Panc1 (cell line): ENCODE results near the gene DNAJB13.

Experiments used
- SIN3A ChIP-seq: IDR thresholded peaks from 2 replicates; pipeline ENCODE4 v1.6.1; 2012; ENCODE audit warnings: low read depth, mild to moderate bottlenecking, low read length, moderate library complexity, borderline replicate concordance; ENCODE audit not compliant: insufficient read depth
- TCF7L2 ChIP-seq: IDR thresholded peaks from 2 replicates; pipeline ENCODE4 v1.6.1; 2011; ENCODE audit warnings: mild to moderate bottlenecking, low read depth, low read length, inconsistent platforms
- TF ChIP-seq, protein P1 (sequence below): fragments of 450-650 bp; IDR thresholded peaks from 2 replicates; pipeline ENCODE4 v1.5.1; 2017; ENCODE audit warnings: mild to moderate bottlenecking
- TF ChIP-seq, protein P2 (sequence below), 2 experiments: IDR thresholded peaks; 2 replicates each; pipeline ENCODE4 v1.6.1; 2011 to 2012; ENCODE audit warnings: low read depth in 2 of 2, control low read depth in 1 of 2, low read length in 1 of 2, mild to moderate bottlenecking in 1 of 2, moderate library complexity in 1 of 2; ENCODE audit not compliant: insufficient read depth in 1 of 2

DNA sequence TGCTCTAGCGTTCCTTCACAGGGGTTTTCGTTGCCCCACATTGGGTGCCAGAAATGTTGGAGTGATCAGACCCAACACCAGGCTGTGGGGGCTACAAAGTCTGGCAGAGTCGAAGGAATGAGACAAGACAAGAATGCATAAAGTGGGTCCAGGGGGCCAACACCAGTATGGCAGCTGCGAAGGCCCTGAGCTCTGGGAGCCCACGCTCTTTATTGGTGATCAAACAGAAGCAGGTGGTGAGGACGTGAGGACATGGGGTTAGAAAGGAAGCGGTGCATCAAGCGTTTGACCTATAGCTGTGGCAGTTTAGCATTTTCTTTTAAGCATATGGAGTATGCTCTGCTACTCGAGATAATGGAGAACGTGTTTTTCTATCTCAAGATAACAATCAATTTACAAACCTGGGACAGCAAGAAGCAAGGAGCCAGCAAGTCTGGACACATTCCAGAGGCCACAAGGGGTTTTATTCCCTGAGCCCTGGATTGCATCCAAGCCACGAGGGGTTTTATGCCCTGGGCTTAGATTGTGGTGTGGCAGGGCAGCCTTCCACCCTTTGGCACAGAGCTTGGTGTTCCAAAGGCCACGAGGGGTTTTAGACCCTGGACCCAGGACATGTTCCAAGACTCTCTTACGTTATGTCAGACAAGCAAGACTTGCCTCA lies 3.9 kb upstream of the DNAJB13 start:
- TF ChIP-seq SIN3A (no peak), TCF7L2 (no peak)
- TF ChIP-seq, protein P1, sequence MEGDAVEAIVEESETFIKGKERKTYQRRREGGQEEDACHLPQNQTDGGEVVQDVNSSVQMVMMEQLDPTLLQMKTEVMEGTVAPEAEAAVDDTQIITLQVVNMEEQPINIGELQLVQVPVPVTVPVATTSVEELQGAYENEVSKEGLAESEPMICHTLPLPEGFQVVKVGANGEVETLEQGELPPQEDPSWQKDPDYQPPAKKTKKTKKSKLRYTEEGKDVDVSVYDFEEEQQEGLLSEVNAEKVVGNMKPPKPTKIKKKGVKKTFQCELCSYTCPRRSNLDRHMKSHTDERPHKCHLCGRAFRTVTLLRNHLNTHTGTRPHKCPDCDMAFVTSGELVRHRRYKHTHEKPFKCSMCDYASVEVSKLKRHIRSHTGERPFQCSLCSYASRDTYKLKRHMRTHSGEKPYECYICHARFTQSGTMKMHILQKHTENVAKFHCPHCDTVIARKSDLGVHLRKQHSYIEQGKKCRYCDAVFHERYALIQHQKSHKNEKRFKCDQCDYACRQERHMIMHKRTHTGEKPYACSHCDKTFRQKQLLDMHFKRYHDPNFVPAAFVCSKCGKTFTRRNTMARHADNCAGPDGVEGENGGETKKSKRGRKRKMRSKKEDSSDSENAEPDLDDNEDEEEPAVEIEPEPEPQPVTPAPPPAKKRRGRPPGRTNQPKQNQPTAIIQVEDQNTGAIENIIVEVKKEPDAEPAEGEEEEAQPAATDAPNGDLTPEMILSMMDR, result no peak
- TF ChIP-seq, protein P2, sequence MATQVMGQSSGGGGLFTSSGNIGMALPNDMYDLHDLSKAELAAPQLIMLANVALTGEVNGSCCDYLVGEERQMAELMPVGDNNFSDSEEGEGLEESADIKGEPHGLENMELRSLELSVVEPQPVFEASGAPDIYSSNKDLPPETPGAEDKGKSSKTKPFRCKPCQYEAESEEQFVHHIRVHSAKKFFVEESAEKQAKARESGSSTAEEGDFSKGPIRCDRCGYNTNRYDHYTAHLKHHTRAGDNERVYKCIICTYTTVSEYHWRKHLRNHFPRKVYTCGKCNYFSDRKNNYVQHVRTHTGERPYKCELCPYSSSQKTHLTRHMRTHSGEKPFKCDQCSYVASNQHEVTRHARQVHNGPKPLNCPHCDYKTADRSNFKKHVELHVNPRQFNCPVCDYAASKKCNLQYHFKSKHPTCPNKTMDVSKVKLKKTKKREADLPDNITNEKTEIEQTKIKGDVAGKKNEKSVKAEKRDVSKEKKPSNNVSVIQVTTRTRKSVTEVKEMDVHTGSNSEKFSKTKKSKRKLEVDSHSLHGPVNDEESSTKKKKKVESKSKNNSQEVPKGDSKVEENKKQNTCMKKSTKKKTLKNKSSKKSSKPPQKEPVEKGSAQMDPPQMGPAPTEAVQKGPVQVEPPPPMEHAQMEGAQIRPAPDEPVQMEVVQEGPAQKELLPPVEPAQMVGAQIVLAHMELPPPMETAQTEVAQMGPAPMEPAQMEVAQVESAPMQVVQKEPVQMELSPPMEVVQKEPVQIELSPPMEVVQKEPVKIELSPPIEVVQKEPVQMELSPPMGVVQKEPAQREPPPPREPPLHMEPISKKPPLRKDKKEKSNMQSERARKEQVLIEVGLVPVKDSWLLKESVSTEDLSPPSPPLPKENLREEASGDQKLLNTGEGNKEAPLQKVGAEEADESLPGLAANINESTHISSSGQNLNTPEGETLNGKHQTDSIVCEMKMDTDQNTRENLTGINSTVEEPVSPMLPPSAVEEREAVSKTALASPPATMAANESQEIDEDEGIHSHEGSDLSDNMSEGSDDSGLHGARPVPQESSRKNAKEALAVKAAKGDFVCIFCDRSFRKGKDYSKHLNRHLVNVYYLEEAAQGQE (IDR thresholded peaks at IDR 0.05; ENCODE audit: insufficient read depth in 1 of 2, low read depth in 2 of 2, low read length in 1 of 2), result no peak
